ENCODE measurements around the gene ZC3HAV1. TPM values are rescaled to one million over a fixed set of nuclear protein-coding genes. Genes with fewer than 3 reads are reported as not detected.

ZC3HAV1 gene
- total and polyA plus RNA-seq, 9 of the 15 experiments (the other 6 are each of a cell fraction or from before 2014, with no cell fraction given): 11.9 to 40.5 (median 23.9) TPM

DNA sequence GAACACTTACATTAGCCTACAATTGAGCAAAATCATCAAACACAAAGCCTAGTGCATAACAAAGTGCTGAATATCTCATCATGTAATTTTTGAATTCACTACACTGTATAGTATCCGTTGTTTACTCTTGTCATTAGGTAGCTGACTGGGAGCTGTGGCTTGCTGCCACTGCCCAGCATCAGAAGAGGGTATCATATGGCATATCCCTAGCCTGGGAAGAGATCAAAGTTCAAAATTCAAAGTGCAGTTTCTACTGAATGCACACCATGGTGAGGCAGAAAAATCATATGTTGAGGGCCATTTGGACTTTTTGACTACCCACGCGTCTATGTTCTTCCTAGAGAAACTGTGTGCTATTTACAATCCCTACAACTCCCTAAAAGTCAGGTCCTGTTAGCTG, 7.5 kb upstream of the ZC3HAV1 start:
- intact Hi-C loops (cut with micrococcal nuclease): no loop called here
- H3K4me3 ChIP-seq: no peak overlapping the region
- H3K79me2 ChIP-seq (ENCODE audit: control insufficient read depth, insufficient read depth, low read length): no peaks in the 10 kb centered on the region
- H3K9me1 ChIP-seq (ENCODE audit: control insufficient read depth, insufficient read depth, low read length): no peaks in the 10 kb centered on the region
- FAIRE-seq: no peak
- H3K27me3 ChIP-seq (ENCODE audit: control insufficient read depth in 2 of 2, insufficient read depth in 2 of 2, low read length in 2 of 2): no peaks in the 10 kb centered on the region
- ChIA-PET CTCF (ENCODE audit: low intra/inter-chr PET ratio) (no interaction called here), POLR2A (no interaction called here)
- H4K20me1 ChIP-seq (replicated peaks; ENCODE audit: control insufficient read depth, insufficient read depth, low read length): no peaks in the 10 kb centered on the region
- peaks cover 23 to 35% of the 10 kb centered on the region in 2 experiments for H3K4me1 ChIP-seq (replicated peaks in 1 of 2; ENCODE audit: control insufficient read depth in 2 of 2, insufficient read depth in 2 of 2, low read length in 2 of 2)
- no peak for ATAC-seq
- in situ Hi-C loops (cut with MboI): no loop called here
- no TSS peak for BruUV-seq (replicated peaks)
- H3K36me3 ChIP-seq (ENCODE audit: control insufficient read depth, insufficient read depth, low read length): no peaks in the 10 kb centered on the region
- DNase-seq (ENCODE audit: extremely low read depth in 1 of 4, low spot score in 3 of 4): no peak
- H3K4me2 ChIP-seq (ENCODE audit: insufficient read depth, low read length): peak overlapping the region; percentile 72; the same call in 1 of the 2 replicates
- H3K9me3 ChIP-seq (replicated peaks; ENCODE audit: control insufficient read depth, insufficient read depth, low read depth, low read length): no peaks in the 10 kb centered on the region; the same call in 1 of the 2 replicates
- peak overlapping the region; percentile 76; the same call in 1 of the 3 replicates for H3K27ac ChIP-seq (ENCODE audit: extremely low read depth, low read depth, low read length)
- H3K9ac ChIP-seq (ENCODE audit: insufficient read depth in 1 of 2, low read depth in 2 of 2, low read length in 2 of 2): peak overlapping the region in 1 of 2 experiments; percentile 66; a peak in 1 of 4 replicates
- 67% methylated on average over 3 of the region's 3 CpGs for WGBS (ENCODE audit: insufficient coverage, low coverage, missing lambda C conversion rate)
- H2AFZ ChIP-seq (ENCODE audit: low read depth, low read length): peak overlapping the region; percentile 56; the same call in 1 of the 2 replicates
- TF ChIP-seq, protein P1, sequence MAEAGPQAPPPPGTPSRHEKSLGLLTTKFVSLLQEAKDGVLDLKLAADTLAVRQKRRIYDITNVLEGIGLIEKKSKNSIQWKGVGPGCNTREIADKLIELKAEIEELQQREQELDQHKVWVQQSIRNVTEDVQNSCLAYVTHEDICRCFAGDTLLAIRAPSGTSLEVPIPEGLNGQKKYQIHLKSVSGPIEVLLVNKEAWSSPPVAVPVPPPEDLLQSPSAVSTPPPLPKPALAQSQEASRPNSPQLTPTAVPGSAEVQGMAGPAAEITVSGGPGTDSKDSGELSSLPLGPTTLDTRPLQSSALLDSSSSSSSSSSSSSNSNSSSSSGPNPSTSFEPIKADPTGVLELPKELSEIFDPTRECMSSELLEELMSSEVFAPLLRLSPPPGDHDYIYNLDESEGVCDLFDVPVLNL (CRISPR knock-in tag; IDR thresholded peaks at IDR 0.05; ENCODE audit: low read depth): no peak
- TF ChIP-seq KAT8 (IDR thresholded peaks at IDR 0.05; ENCODE audit: low read depth) (no peak), ZBTB17 (CRISPR knock-in tag; IDR thresholded peaks at IDR 0.05) (no peak), ZEB2 (IDR thresholded peaks at IDR 0.05) (no peak), CEBPG (CRISPR knock-in tag; IDR thresholded peaks at IDR 0.05) (no peak), CEBPG (tag; conservative IDR thresholded peaks at IDR 0.05 in 1 of 2, IDR thresholded peaks at IDR 0.05 in 1 of 2) (no peak), JUND (IDR thresholded peaks at IDR 0.05; ENCODE audit: borderline replicate concordance, low read depth, low read length) (no peak), JUND (tag; IDR thresholded peaks at IDR 0.05; ENCODE audit: borderline replicate concordance, low read depth, low read length) (no peak), MED1 (CRISPR knock-in tag; IDR thresholded peaks at IDR 0.05; ENCODE audit: borderline replicate concordance) (no peak), ZNF408 (CRISPR knock-in tag; IDR thresholded peaks at IDR 0.05; ENCODE audit: low read depth) (no peak), MCM3 (IDR thresholded peaks at IDR 0.05) (no peak)
- TF ChIP-seq, protein P2, sequence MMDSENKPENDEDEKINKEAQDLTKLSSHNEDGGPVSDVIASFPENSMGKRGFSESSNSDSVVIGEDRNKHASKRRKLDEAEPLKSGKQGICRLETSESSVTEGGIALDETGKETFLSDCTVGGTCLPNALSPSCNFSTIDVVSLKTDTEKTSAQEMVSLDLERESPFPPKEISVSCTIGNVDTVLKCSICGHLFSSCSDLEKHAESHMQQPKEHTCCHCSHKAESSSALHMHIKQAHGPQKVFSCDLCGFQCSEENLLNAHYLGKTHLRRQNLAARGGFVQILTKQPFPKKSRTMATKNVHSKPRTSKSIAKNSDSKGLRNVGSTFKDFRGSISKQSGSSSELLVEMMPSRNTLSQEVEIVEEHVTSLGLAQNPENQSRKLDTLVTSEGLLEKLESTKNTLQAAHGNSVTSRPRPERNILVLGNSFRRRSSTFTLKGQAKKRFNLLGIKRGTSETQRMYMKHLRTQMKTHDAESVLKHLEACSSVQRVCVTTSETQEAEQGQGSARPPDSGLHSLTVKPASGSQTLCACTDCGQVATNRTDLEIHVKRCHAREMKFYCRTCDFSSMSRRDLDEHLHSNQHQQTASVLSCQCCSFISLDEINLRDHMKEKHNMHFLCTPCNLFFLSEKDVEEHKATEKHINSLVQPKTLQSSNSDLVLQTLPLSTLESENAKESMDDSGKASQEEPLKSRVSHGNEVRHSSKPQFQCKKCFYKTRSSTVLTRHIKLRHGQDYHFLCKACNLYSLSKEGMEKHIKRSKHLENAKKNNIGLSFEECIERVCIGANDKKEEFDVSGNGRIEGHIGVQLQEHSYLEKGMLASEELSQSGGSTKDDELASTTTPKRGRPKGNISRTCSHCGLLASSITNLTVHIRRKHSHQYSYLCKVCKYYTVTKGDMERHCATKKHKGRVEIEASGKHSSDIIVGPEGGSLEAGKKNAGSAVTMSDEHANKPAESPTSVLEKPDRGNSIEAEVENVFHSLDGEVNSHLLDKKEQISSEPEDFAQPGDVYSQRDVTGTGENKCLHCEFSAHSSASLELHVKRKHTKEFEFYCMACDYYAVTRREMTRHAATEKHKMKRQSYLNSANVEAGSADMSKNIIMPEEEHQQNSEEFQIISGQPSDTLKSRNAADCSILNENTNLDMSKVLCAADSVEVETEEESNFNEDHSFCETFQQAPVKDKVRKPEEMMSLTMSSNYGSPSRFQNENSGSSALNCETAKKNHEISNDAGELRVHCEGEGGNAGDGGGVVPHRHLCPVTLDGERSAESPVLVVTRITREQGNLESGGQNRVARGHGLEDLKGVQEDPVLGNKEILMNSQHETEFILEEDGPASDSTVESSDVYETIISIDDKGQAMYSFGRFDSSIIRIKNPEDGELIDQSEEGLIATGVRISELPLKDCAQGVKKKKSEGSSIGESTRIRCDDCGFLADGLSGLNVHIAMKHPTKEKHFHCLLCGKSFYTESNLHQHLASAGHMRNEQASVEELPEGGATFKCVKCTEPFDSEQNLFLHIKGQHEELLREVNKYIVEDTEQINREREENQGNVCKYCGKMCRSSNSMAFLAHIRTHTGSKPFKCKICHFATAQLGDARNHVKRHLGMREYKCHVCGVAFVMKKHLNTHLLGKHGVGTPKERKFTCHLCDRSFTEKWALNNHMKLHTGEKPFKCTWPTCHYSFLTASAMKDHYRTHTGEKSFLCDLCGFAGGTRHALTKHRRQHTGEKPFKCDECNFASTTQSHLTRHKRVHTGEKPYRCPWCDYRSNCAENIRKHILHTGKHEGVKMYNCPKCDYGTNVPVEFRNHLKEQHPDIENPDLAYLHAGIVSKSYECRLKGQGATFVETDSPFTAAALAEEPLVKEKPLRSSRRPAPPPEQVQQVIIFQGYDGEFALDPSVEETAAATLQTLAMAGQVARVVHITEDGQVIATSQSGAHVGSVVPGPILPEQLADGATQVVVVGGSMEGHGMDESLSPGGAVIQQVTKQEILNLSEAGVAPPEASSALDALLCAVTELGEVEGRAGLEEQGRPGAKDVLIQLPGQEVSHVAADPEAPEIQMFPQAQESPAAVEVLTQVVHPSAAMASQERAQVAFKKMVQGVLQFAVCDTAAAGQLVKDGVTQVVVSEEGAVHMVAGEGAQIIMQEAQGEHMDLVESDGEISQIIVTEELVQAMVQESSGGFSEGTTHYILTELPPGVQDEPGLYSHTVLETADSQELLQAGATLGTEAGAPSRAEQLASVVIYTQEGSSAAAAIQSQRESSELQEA (IDR thresholded peaks at IDR 0.05; ENCODE audit: low read depth): no peak

All from K562 (cell line).